GM18498 (cell line): Measurements from ENCODE around the gene MAP3K3.
A peak's percentile ranks its signal among the peaks of the same experiment; 100 is the strongest.
"Not testable (repeated sequence)": the region's sequence is repeated elsewhere in the genome, so short reads cannot be mapped to it uniquely, and the experiment has no call there.

Experiments
- ATAC-seq: cut with Tn5 transposase; IDR thresholded peaks from one replicate; pipeline ENCODE4 v1.9.1; 2021; ENCODE audit warnings: mild to moderate bottlenecking, moderate library complexity; ENCODE audit not compliant: unreplicated experiment

Gene MAP3K3

GRCh38 chr17:63703556-63704258, 81.5 kb downstream of the MAP3K3 start:
- ATAC-seq: no peak

GRCh38 chr17:63704259-63704576, 82.0 kb downstream of the MAP3K3 start:
- ATAC-seq: no peak

- ATAC-seq: no peak
Measured at GRCh38 chr17:63704836-63705235, 82.6 kb downstream of the MAP3K3 start.

- ATAC-seq: no peak
Measured at GRCh38 chr17:63705657-63706056, 83.4 kb downstream of the MAP3K3 start.

GRCh38 chr17:63706336-63707082, 84.3 kb downstream of the MAP3K3 start:
- no peak for ATAC-seq

- no peak for ATAC-seq
Measured at GRCh38 chr17:63707151-63707550, 84.9 kb downstream of the MAP3K3 start.

GRCh38 chr17:63709110-63709509, 86.9 kb downstream of the MAP3K3 start:
- ATAC-seq: no peak

GRCh38 chr17:63714550-63715277, 92.5 kb downstream of the MAP3K3 start:
- ATAC-seq: no peak

- no peak for ATAC-seq
Measured at GRCh38 chr17:63716426-63716825, 94.2 kb downstream of the MAP3K3 start.

- no peak for ATAC-seq
Measured at GRCh38 chr17:63718988-63719387, 96.8 kb downstream of the MAP3K3 start.

- ATAC-seq: not testable (repeated sequence)
Measured at GRCh38 chr17:63720194-63720593, 98.0 kb downstream of the MAP3K3 start.

GRCh38 chr17:63722403-63722802, 100.2 kb downstream of the MAP3K3 start:
- ATAC-seq: no peak

- ATAC-seq: no peak
Measured at GRCh38 chr17:63735691-63736090, 113.5 kb downstream of the MAP3K3 start.

GRCh38 chr17:63740464-63741142, 118.4 kb downstream of the MAP3K3 start:
- ATAC-seq: no peak

- ATAC-seq: peak; percentile 3
Measured at GRCh38 chr17:63741143-63741407, 118.9 kb downstream of the MAP3K3 start.

- peak; percentile 89 for ATAC-seq
Measured at GRCh38 chr17:63741408-63742173, 119.4 kb downstream of the MAP3K3 start, which contains the start of gene STRADA. STRADA (minus strand) TSS chr17:63741799; CDS start chr17:63728369, 13,430 bp downstream.
